GM19240 (cell line): ENCODE results near the gene CEACAM3.
A peak's percentile ranks its signal among the peaks of the same experiment; 100 is the strongest.

ENCODE experiments used
- DNase-seq: peaks from one replicate; pipeline ENCODE4 v3.0.0; 2011; ENCODE audit warnings: low spot score; ENCODE audit not compliant: insufficient read length

The CEACAM3 gene

GRCh38 chr19:41844601-41845000 lies 48.2 kb downstream of the CEACAM3 start, which contains the start of gene LYPD4:
Gene LYPD4 (minus strand): TSS chr19:41844683. CDS start chr19:41839285, 5,398 bp downstream.
- DNase-seq, result no peak

- no peak for DNase-seq
These were observed 48.4 kb downstream of the CEACAM3 start, which contains the start of gene DMRTC2 for GRCh38 chr19:41845001-41845050. Gene DMRTC2 (plus strand): TSS chr19:41845042. CDS start chr19:41847429, 2,387 bp downstream.

DNA sequence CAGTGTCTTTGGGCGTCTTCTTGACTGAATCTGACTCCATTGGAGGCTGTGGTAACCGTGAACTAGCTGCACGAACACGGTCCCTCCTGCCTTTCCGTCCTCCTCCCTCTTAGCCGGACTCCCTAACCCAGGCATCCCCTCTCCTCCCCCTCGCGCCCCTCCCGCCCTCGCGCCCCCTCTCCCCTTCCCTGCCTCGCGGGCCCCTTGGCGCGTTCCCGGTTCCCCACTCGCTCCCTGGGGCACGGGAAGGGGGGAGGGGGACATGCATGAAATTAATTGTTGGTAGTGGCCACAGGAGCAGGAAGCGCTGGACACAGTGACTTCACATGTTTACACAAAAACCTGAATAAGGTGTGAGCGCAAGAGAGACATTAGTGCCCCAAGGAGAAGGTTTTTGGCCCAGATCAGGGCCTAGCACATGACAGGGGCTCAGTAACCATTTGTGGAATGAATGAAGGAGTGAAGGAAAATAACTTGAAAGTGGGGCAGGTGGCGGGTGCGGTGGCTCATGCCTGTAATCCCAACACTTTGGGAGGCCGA lies 48.7 kb downstream of the CEACAM3 start:
- no peak for DNase-seq

GRCh38 chr19:41847351-41848105 lies 51.1 kb downstream of the CEACAM3 start:
- no peak for DNase-seq

DNA sequence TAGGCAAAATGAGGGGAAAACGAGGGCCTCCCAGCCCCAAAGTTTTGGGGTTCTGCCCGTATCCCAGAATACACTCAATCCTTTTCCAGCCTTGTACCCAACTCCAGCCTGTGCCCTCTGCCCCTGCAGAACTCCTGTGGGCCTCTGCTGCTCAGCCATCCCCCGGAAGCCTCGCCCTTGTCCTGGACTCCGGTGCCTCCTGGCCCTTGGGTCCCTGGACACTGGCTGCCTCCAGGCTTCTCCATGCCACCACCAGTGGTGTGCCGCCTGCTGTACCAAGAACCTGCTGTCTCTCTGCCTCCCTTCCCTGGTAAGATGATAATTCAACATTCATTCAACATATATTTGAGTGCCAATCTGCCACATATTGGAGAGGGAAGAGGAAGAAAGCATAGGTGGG lies 52.3 kb downstream of the CEACAM3 start:
- no peak for DNase-seq

DNA sequence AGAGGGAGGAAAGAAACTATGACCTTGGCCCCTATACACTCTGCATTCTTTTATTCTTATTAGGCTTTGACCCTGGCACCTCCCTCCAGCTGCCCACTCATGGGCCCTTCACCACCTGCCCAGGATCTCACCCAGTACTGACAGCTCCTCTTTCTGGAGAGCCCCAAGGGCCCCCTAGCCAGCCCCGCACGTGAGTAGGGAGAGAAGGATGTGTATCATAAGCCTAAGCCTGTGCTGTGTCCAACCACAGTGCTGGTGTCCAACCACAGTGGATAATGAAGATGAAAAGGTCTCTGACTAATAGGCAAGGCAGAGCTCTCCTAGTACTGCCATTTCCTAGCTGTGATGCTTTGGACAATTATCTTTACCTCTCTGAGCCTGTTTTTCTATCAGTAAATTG lies 52.7 kb downstream of the CEACAM3 start:
- no peak for DNase-seq

- no peak for DNase-seq
These were observed 54.0 kb downstream of the CEACAM3 start for GRCh38 chr19:41850381-41850780.

GRCh38 chr19:41851456-41851855 lies 55.1 kb downstream of the CEACAM3 start:
- no peak for DNase-seq

DNA sequence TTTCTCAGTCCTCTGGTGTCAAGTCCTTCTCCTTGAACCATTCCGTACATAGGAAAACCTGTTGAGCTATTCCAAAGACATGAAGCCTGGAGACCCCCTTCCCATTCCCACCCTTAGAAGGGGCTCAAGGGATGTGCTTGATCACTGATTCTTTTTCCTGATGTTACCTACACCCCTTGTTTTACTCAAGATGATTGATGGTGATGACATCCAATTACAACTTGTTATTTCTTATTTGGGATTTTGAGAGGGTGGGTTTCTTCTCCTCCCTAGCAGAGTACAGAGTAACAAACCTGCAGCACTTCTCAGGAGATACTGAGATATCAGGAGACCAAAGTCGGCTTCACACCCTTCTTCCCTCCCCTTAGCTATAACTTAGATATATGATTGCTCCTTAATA lies 57.0 kb downstream of the CEACAM3 start:
- DNase-seq, result no peak

DNA sequence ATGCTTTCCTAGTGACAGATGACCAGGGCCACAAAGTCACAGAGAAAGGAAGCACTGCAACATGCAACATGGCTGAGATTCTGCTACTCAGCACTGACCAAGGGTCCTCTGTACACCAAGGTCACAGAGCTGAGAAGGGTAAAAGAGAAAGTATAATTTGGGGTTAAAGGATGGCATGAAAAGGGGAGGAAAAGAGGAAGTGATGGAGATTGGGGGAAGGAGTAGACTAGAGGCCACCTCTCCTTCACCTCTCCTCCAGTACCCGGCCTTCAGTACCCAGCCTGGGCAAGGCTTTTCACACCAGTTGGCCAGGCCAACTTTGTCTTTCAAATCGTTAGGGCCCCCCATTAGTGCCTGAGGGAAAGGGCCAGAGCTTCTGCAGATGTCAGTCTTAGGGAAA lies 57.4 kb downstream of the CEACAM3 start:
- DNase-seq, result no peak

DNA sequence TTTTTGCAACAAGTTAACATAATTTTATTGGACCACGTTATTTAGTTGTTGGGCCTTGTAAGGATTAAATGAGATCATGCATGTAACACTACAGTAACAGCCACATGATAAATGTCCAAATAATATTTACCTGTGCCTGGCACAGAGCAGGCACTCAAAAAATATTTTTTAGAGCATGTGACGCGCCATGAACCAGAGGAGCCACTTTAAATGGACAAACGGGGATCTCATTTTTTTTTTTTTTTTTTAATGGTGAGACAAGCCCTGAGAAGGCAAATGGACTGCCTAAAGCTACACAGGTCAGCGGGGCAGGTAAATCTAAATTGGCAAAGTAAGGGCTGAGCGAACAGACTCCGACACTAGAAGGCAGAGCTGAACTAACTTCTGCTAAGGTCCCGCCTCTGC lies 62.8 kb downstream of the CEACAM3 start:
- DNase-seq, result no peak

- DNase-seq, result peak; percentile 86
These were observed 63.4 kb downstream of the CEACAM3 start, which contains the start of gene RPS19 for GRCh38 chr19:41859618-41860418. Gene RPS19 (plus strand): TSS chr19:41860255. CDS start chr19:41860775, 520 bp downstream.

GRCh38 chr19:41860419-41861115 lies 64.2 kb downstream of the CEACAM3 start:
- no peak for DNase-seq
